HepG2 (cell line): ENCODE data around the gene MAFB.

Source experiments
- CBX5 ChIP-seq: sonication (generic); formaldehyde crosslinking; IDR thresholded peaks from 2 replicates; pipeline ENCODE4 v1.4.0; 2020; ENCODE audit warnings: missing genetic modification reagents, borderline replicate concordance
- KDM1A ChIP-seq: IDR thresholded peaks from 2 replicates; pipeline ENCODE4 v1.6.1; 2016; ENCODE audit warnings: missing compliant biosample characterization
- NCOR1 ChIP-seq: fragments of 200-600 bp; sonication (generic); IDR thresholded peaks from 2 replicates; pipeline ENCODE4 v1.7.0; 2017; ENCODE audit warnings: antibody characterized with exemption, low read length, borderline replicate concordance
- POLR2AphosphoS5 ChIP-seq: IDR thresholded peaks from 2 replicates; pipeline ENCODE4 v1.6.1; 2012; ENCODE audit warnings: low read depth, low read length
- TAF1 ChIP-seq: sonication (generic); formaldehyde crosslinking; IDR thresholded peaks from 2 replicates; pipeline ENCODE4 v1.4.0; 2020; ENCODE audit warnings: missing genetic modification reagents
- ZNF124 ChIP-seq: sonication (generic); formaldehyde crosslinking; IDR thresholded peaks from 2 replicates; pipeline ENCODE4 v1.4.0; 2020; ENCODE audit warnings: missing genetic modification reagents
- ZNF383 ChIP-seq: sonication (generic); formaldehyde crosslinking; IDR thresholded peaks from 2 replicates; pipeline ENCODE4 v1.4.0; 2020; ENCODE audit warnings: missing genetic modification reagents, mild to moderate bottlenecking, borderline replicate concordance
- TF ChIP-seq, protein P1 (sequence below): sonication (generic); formaldehyde crosslinking; IDR thresholded peaks from 2 replicates; pipeline ENCODE4 v1.5.0; 2020; ENCODE audit warnings: mild to moderate bottlenecking, missing genetic modification reagents

DNA sequence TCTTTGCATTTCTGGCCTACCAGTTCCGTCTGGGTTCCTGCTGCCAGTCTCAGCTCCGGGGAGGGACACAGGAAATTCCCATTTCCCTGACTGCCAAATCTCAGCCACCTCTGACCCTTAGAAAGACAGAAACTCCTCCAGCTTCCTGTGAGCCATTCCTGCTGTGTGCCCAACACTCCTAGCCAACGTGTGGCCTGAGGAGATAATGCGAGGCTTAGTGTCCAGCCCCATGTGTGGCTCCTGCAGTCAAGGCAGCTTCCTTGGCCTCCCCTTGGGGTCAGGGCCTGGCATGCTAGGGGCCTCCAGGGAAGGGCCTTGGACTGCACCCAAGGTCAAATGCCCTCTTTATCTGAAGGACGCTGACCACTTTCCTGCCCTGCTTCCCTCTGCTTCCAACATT is 45.1 kb downstream of the MAFB start:
- TF ChIP-seq ZNF124 (CRISPR knock-in tag) (no peak), CBX5 (CRISPR knock-in tag) (no peak), NCOR1 (no peak), ZNF383 (CRISPR knock-in tag) (no peak), TAF1 (no peak), POLR2AphosphoS5 (no peak), KDM1A (CRISPR knock-in tag) (no peak)
- TF ChIP-seq, protein P1, sequence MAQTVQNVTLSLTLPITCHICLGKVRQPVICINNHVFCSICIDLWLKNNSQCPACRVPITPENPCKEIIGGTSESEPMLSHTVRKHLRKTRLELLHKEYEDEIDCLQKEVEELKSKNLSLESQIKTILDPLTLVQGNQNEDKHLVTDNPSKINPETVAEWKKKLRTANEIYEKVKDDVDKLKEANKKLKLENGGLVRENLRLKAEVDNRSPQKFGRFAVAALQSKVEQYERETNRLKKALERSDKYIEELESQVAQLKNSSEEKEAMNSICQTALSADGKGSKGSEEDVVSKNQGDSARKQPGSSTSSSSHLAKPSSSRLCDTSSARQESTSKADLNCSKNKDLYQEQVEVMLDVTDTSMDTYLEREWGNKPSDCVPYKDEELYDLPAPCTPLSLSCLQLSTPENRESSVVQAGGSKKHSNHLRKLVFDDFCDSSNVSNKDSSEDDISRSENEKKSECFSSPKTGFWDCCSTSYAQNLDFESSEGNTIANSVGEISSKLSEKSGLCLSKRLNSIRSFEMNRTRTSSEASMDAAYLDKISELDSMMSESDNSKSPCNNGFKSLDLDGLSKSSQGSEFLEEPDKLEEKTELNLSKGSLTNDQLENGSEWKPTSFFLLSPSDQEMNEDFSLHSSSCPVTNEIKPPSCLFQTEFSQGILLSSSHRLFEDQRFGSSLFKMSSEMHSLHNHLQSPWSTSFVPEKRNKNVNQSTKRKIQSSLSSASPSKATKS (CRISPR knock-in tag): no peak
